ENCODE results near the gene TBX6. TPM values are rescaled to one million over a fixed set of nuclear protein-coding genes. Genes with fewer than 3 reads are reported as not detected.
A peak's percentile ranks its signal among the peaks of the same experiment; 100 is the strongest.

The TBX6 gene
- total and polyA plus RNA-seq, 2 of the 4 experiments (the other 2 are of a cell fraction) = 0.10 TPM; not detected in 1

GRCh38 chr16:30113711-30114333, 22.1 kb upstream of the TBX6 start:
- H3K36me3 ChIP-seq (ENCODE audit: control insufficient read depth, insufficient read depth, low read length) = peaks cover 45% of the 10 kb centered on the region
- H3K18ac ChIP-seq (ENCODE audit: low read depth, low read length) = no peak overlapping the region
- H2BK15ac ChIP-seq (ENCODE audit: low read depth, low read length) = no peak overlapping the region
- H4K8ac ChIP-seq (ENCODE audit: low read depth in 2 of 2, low read length in 2 of 2) = no peak overlapping the region
- WGBS, 2 experiments (ENCODE audit: extremely low coverage in 2 of 2, insufficient read length in 1 of 2) = no CpG with 5 or more reads among the region's 20 CpGs
- H3K56ac ChIP-seq (ENCODE audit: extremely low read depth, insufficient read depth, low read length) = no peak overlapping the region
- peak; percentile 10; the same call in 1 of the 2 replicates for ATAC-seq (ENCODE audit: low read depth)
- no peaks in the 10 kb centered on the region; the same call in 1 of the 2 replicates for H3K4me1 ChIP-seq (ENCODE audit: control insufficient read depth, insufficient read depth, low read length)
- no peak overlapping the region for H3K4ac ChIP-seq (ENCODE audit: low read depth, low read length)
- no peaks in the 10 kb centered on the region for H4K20me1 ChIP-seq (ENCODE audit: insufficient read depth, low read length)
- intact Hi-C loops (cut with micrococcal nuclease) = loop anchor here (5.0 kb wide), 1 partner anchor 298 kb away; no protein-coding TSS in a partner anchor
- no peak overlapping the region for H3K27ac ChIP-seq (ENCODE audit: insufficient read depth, low read length)
- CTCF ChIA-PET = interaction anchor here (0.6 kb wide), 1 partner anchor 39 kb away, joined by 3 read pairs; no protein-coding TSS in a partner anchor
- H2AK9ac ChIP-seq (replicated peaks; ENCODE audit: low read depth, low read length, poor library complexity) = peak overlapping the region; percentile 92
- no peak overlapping the region for H3K4me3 ChIP-seq (ENCODE audit: insufficient read depth, low read depth, low read length)
- in situ Hi-C loops (cut with MboI; ENCODE audit: low sequenced_read_pairs) = no loop called here
- TF ChIP-seq BHLHE40 (IDR thresholded peaks at IDR 0.05; ENCODE audit: low read depth, low read length) (no peak), CEBPB (IDR thresholded peaks at IDR 0.05; ENCODE audit: low read depth, low read length) (no peak), CHD1 (IDR thresholded peaks at IDR 0.05; ENCODE audit: low read depth, low read length) (no peak), NFE2L2 (IDR thresholded peaks at IDR 0.05; ENCODE audit: low read depth, low read length) (no peak), MAZ (IDR thresholded peaks at IDR 0.05; ENCODE audit: borderline replicate concordance, low read depth, low read length) (no peak), RCOR1 (IDR thresholded peaks at IDR 0.05; ENCODE audit: insufficient replicate concordance, low read length) (no peak), MAFK (IDR thresholded peaks at IDR 0.05; ENCODE audit: low read depth, low read length) (no peak), SMC3 (IDR thresholded peaks at IDR 0.05; ENCODE audit: low read depth, low read length) (no peak), ELK1 (IDR thresholded peaks at IDR 0.05; ENCODE audit: borderline replicate concordance, low read depth, low read length) (no peak), RAD21 (IDR thresholded peaks at IDR 0.05; ENCODE audit: low read length) (no peak), MXI1 (IDR thresholded peaks at IDR 0.05; ENCODE audit: borderline replicate concordance, low read depth, low read length) (no peak), POLR2A (IDR thresholded peaks at IDR 0.05; ENCODE audit: low read depth, low read length) (no peak), CTCF (conservative IDR thresholded peaks at IDR 0.05; ENCODE audit: low read depth, low read length) (no peak), FOS (IDR thresholded peaks at IDR 0.05; ENCODE audit: low read depth, low read length) (no peak), RFX5 (IDR thresholded peaks at IDR 0.05; ENCODE audit: low read depth, low read length) (no peak), USF2 (IDR thresholded peaks at IDR 0.05; ENCODE audit: low read depth, low read length) (no peak)
- BruUV-seq (replicated peaks) = no TSS peak
- H2BK5ac ChIP-seq (ENCODE audit: low read depth, low read length, poor library complexity, severe bottlenecking) = no peak overlapping the region
- peak; percentile 20 for DNase-seq
- no peaks in the 10 kb centered on the region for H3K9me3 ChIP-seq (ENCODE audit: control insufficient read depth, insufficient read depth, low read length)
- H4K5ac ChIP-seq (ENCODE audit: low read depth, low read length) = no peak overlapping the region
- H2BK20ac ChIP-seq (ENCODE audit: low read depth, low read length) = no peak overlapping the region
- H3K9ac ChIP-seq (ENCODE audit: low read depth, low read length) = no peak overlapping the region
- no peaks in the 10 kb centered on the region; a peak in 1 of 4 replicates for H3K79me1 ChIP-seq (ENCODE audit: low read depth in 1 of 2, low read length in 2 of 2)
- H3K9me1 ChIP-seq (ENCODE audit: insufficient read depth, low read length) = no peaks in the 10 kb centered on the region
- H3K14ac ChIP-seq (replicated peaks; ENCODE audit: low read depth, low read length) = no peak overlapping the region
- no peak overlapping the region for H3K23ac ChIP-seq (ENCODE audit: low read depth, low read length)
- no peak overlapping the region for H2AFZ ChIP-seq (replicated peaks; ENCODE audit: low read length, poor library complexity)
- POLR2A ChIA-PET (ENCODE audit: unreplicated experiment) = no interaction called here
- H2BK120ac ChIP-seq (ENCODE audit: low read depth, low read length) = no peak overlapping the region
- no peak overlapping the region for H2AK5ac ChIP-seq (ENCODE audit: low read depth, low read length)
- no peak overlapping the region for H4K91ac ChIP-seq (ENCODE audit: insufficient read depth, low read depth, low read length)
- dilution Hi-C loops (cut with HindIII; ENCODE audit: low sequenced_read_pairs, unreplicated experiment) = no loop called here
- no peak overlapping the region for H3K4me2 ChIP-seq (ENCODE audit: low read depth, low read length)
- no peaks in the 10 kb centered on the region for H3K27me3 ChIP-seq (ENCODE audit: control insufficient read depth, insufficient read depth, low read length)
